K562 (cell line): ENCODE results near the gene TRAPPC5. TPM values are rescaled to one million over a fixed set of nuclear protein-coding genes. Genes with fewer than 3 reads are reported as not detected.

Source experiments
- ATAC-seq: fragments of 200-7000 bp; cut with Tn5 transposase; 3 replicates; pipeline ENCODE4 v1.9.1; 2020; ENCODE audit warnings: moderate library complexity
- BruUV-seq: library from RNA; stranded (reverse); fragments of 400-500 nt; replicated peaks from 2 replicates; lab custom pipeline; 2021; lab: Mats Ljungman, UMichigan
- CTCF ChIA-PET: fragments of 300-600 bp; formaldehyde crosslinking; extraction: SDS; loops from one replicate; lab custom pipeline; 2021; ENCODE audit warnings: low intra/inter-chr PET ratio; lab: Yijun Ruan, JAX
- POLR2A ChIA-PET: fragments of 300-600, 350-650 bp; sonication (Branson Sonifier 250); formaldehyde crosslinking; extraction: SDS; loops from one replicate; lab custom pipeline; 2021; ENCODE audit warnings: antibody characterized with exemption, inconsistent platforms; lab: Yijun Ruan, JAX
- DNase-seq, 4 experiments: peaks; one replicate each; pipeline versions ENCODE4 v3.0.0 to v3.0.0-alpha.2; 2011 to 2018; ENCODE audit warnings: low spot score in 3 of 4, mixed read lengths in 3 of 4; ENCODE audit errors: extremely low read depth in 1 of 4
- FAIRE-seq: peaks from 2 replicates; lab custom pipeline; 2011; peaks lifted over from hg19 to GRCh38; lab: Jason Lieb, UNC
- H2AFZ ChIP-seq: 2 replicates; pipeline ENCODE4 v1.6.0; 2011; ENCODE audit warnings: low read depth, low read length, control low read depth, inconsistent platforms
- H3K27ac ChIP-seq: fragments of 200-600 bp; 3 replicates; pipeline ENCODE4 v1.8.0; 2011; ENCODE audit warnings: low read depth, mild to moderate bottlenecking, control low read depth, inconsistent platforms, low read length, moderate library complexity, mixed read lengths; ENCODE audit errors: extremely low read depth
- H3K27me3 ChIP-seq, 2 experiments: fragments of 300-600 bp in 1 of 2; 2 replicates in 1 of 2; 3 replicates in 1 of 2; pipeline versions ENCODE4 v1.6.0 to v1.8.0; 2011; ENCODE audit warnings: inconsistent platforms in 2 of 2, low read length in 2 of 2, mild to moderate bottlenecking in 1 of 2, mixed read lengths in 1 of 2, moderate library complexity in 1 of 2; ENCODE audit not compliant: control insufficient read depth in 2 of 2, insufficient read depth in 2 of 2
- H3K36me3 ChIP-seq: fragments of 300-600 bp; 3 replicates; pipeline ENCODE4 v1.8.0; 2011; ENCODE audit warnings: mild to moderate bottlenecking, low read length, inconsistent platforms; ENCODE audit not compliant: control insufficient read depth, insufficient read depth
- H3K4me1 ChIP-seq, 2 experiments: fragments of 200-600 bp in 1 of 2; replicated peaks in 1 of 2; 2 replicates in 1 of 2; 3 replicates in 1 of 2; pipeline versions ENCODE4 v1.5.1 to v1.8.0; 2011; ENCODE audit warnings: inconsistent platforms in 2 of 2, low read length in 2 of 2, mild to moderate bottlenecking in 1 of 2, mixed read lengths in 1 of 2, moderate library complexity in 1 of 2; ENCODE audit not compliant: control insufficient read depth in 2 of 2, insufficient read depth in 2 of 2
- H3K4me2 ChIP-seq: 2 replicates; pipeline ENCODE4 v1.6.1; 2011; ENCODE audit warnings: low read length, control low read depth, inconsistent platforms, mixed read lengths; ENCODE audit not compliant: insufficient read depth
- H3K4me3 ChIP-seq: fragments of 200-600 bp; sonication (generic), shearing (Covaris generic); 2 replicates; pipeline ENCODE4 v1.5.1; 2016; ENCODE audit warnings: control low read depth, inconsistent platforms
- H3K79me2 ChIP-seq: fragments of 200-600 bp; 3 replicates; pipeline ENCODE4 v1.8.0; 2011; ENCODE audit warnings: low read length, inconsistent platforms; ENCODE audit not compliant: control insufficient read depth, insufficient read depth
- H3K9ac ChIP-seq, 2 experiments: 2 replicates each; pipeline versions ENCODE4 v1.6.0 to v1.6.1; 2011; ENCODE audit warnings: low read depth in 2 of 2, low read length in 2 of 2, control low read depth in 1 of 2, inconsistent platforms in 1 of 2, mild to moderate bottlenecking in 1 of 2, mixed read lengths in 1 of 2; ENCODE audit not compliant: insufficient read depth in 1 of 2
- H3K9me1 ChIP-seq: one replicate; pipeline ENCODE4 v1.6.0; 2011; ENCODE audit warnings: inconsistent platforms, mild to moderate bottlenecking, low read length, moderate library complexity; ENCODE audit not compliant: control insufficient read depth, insufficient read depth
- H3K9me3 ChIP-seq: replicated peaks from 2 replicates; pipeline ENCODE4 v1.5.1; 2011; ENCODE audit warnings: low read depth, low read length, inconsistent platforms; ENCODE audit not compliant: control insufficient read depth, insufficient read depth
- H4K20me1 ChIP-seq: replicated peaks from 2 replicates; pipeline ENCODE4 v1.6.1; 2011; ENCODE audit warnings: low read length, inconsistent platforms, mixed read lengths; ENCODE audit not compliant: control insufficient read depth, insufficient read depth
- CBX5 ChIP-seq: IDR thresholded peaks from 2 replicates; pipeline ENCODE4 v1.6.1; 2014; ENCODE audit warnings: low read depth, borderline replicate concordance
- FOXP4 ChIP-seq: sonication (generic); formaldehyde crosslinking; IDR thresholded peaks from 2 replicates; pipeline ENCODE4 v1.8.0; 2022; ENCODE audit warnings: mild to moderate bottlenecking, missing genetic modification reagents, borderline replicate concordance
- HBP1 ChIP-seq: fragments of 450-650 bp; formaldehyde crosslinking; IDR thresholded peaks from 2 replicates; pipeline ENCODE4 v1.4.0; 2022; ENCODE audit warnings: missing genetic modification characterization
- KLF6 ChIP-seq: fragments of 250-450 bp; sonication (Bioruptor Pico); IDR thresholded peaks from 2 replicates; pipeline ENCODE4 v1.4.0; 2020; ENCODE audit warnings: mild to moderate bottlenecking, moderate library complexity, borderline replicate concordance
- NCOA4 ChIP-seq: fragments of 450-650 bp; IDR thresholded peaks from 2 replicates; pipeline ENCODE4 v1.6.1; 2018; ENCODE audit warnings: mild to moderate bottlenecking; ENCODE audit not compliant: partially characterized antibody
- TOE1 ChIP-seq, 2 experiments: fragments of 450-650 bp in 1 of 2; sonication (generic) in 1 of 2; formaldehyde crosslinking in 1 of 2; IDR thresholded peaks; 2 replicates each; pipeline versions ENCODE4 v1.7.1 to v1.8.0; 2016 to 2022; ENCODE audit warnings: borderline replicate concordance in 2 of 2, mild to moderate bottlenecking in 2 of 2, antibody characterized with exemption in 1 of 2, inconsistent platforms in 1 of 2, low read depth in 1 of 2, missing genetic modification reagents in 1 of 2, moderate library complexity in 1 of 2
- ZNF175 ChIP-seq: fragments of 200-800 bp; sonication (Bioruptor generic); IDR thresholded peaks from 2 replicates; pipeline ENCODE4 v1.6.1; 2016; ENCODE audit warnings: low read depth, mild to moderate bottlenecking, missing genetic modification characterization, missing compliant biosample characterization
- WGBS: fragments of 100-300 bp; shearing (Covaris generic); methylation state at CpG from one replicate; pipeline ENCODE4 v1.1.6; 2016; ENCODE audit warnings: low coverage, mixed read lengths; ENCODE audit not compliant: insufficient coverage; ENCODE audit errors: missing lambda C conversion rate; 5-methylcytosine and 5-hydroxymethylcytosine counted together
- in situ Hi-C: fragments of 300-500 bp; cut with MboI; formaldehyde crosslinking; loops from 4 replicates; pipeline ENCODE4 v1.15.0; 2018; ENCODE audit warnings: inconsistent platforms, mixed read lengths
- intact Hi-C: fragments of 100-400 bp; cut with micrococcal nuclease; formaldehyde crosslinking; loops from 2 replicates; pipeline ENCODE4 v1.14.2; 2022
- polyA plus RNA-seq, 8 experiments: library from polyadenylated mRNA; depleted of rRNA in 4 of 8; stranded (reverse) in 5 of 8; unstranded in 3 of 8; fragments of >200 nt; fragmentation: Nextera tagmentation in 2 of 8; fragmentation: Illumina TruSeq in 1 of 8; extraction: Ambion mirVana in 2 of 8; extraction: Trizol in 1 of 8; gene quantifications; 2 replicates each; pipeline versions ENCODE4 v1.2.1 to v1.2.3, GENCODE V29; 2011 to 2014; ENCODE audit warnings: inconsistent platforms in 1 of 8, missing spikeins in 1 of 8
- total RNA-seq, 7 experiments: library from RNA; depleted of rRNA in 6 of 7; stranded (reverse); fragments of >200 nt in 6 of 7; fragmentation: Illumina TruSeq in 2 of 7; extraction: Trizol in 2 of 7; gene quantifications; 2 replicates each; pipeline versions ENCODE4 v1.2.1 to v1.2.3, GENCODE V29; 2011 to 2021; ENCODE audit warnings: low replicate concordance in 1 of 7

Gene TRAPPC5
- total and polyA plus RNA-seq, 9 of the 15 experiments (the other 6 are each of a cell fraction or from before 2014, with no cell fraction given), result 2.0 to 76.9 (median 29.3) TPM

- H3K4me1 ChIP-seq, result no peaks in the 10 kb centered on the region
- H3K4me3 ChIP-seq, result no peak overlapping the region
- WGBS, result 3% methylated on average over 11 of the region's 11 CpGs
- H2AFZ ChIP-seq, result no peak overlapping the region
- 0 out of 2 replicates have a peak, but pooled peaks cover 3% of the 10 kb centered on the region for H3K9me3 ChIP-seq
- no TSS peak for BruUV-seq
- FAIRE-seq (no peak), DNase-seq (no peak), ATAC-seq (no peak)
- H3K4me2 ChIP-seq, result no peak overlapping the region
- intact Hi-C loops, result no loop called here
- no peaks in the 10 kb centered on the region for H3K36me3 ChIP-seq
- no peaks in the 10 kb centered on the region for H3K9me1 ChIP-seq
- ChIA-PET CTCF (no interaction called here), POLR2A (interaction anchor here (0.6 kb wide), 1 partner anchor 246 kb away, joined by 3 read pairs; no protein-coding TSS in a partner anchor)
- no peaks in the 10 kb centered on the region for H3K79me2 ChIP-seq
- no peak overlapping the region for H3K9ac ChIP-seq
- H3K27me3 ChIP-seq, result peaks cover 6 to 15% of the 10 kb centered on the region in 2 experiments; a peak in 4 of 5 replicates
- in situ Hi-C loops, result no loop called here
- no peaks in the 10 kb centered on the region for H4K20me1 ChIP-seq
- TF ChIP-seq KLF6 (CRISPR knock-in tag), result no peak
- no peak for TF ChIP-seq TOE1 (IDR thresholded peaks at IDR 0.05; ENCODE audit: borderline replicate concordance)
- TF ChIP-seq TOE1 (CRISPR knock-in tag; IDR thresholded peaks at IDR 0.05; ENCODE audit: borderline replicate concordance, low read depth), result no peak
- no peak for TF ChIP-seq HBP1
- TF ChIP-seq NCOA4, result no peak
- TF ChIP-seq ZNF175, result no peak
- no peak for TF ChIP-seq CBX5
- no peak for TF ChIP-seq FOXP4 (CRISPR knock-in tag)
- no peak overlapping the region for H3K27ac ChIP-seq
These were observed 56.6 kb downstream of the TRAPPC5 start for GRCh38 chr19:7737215-7737614.

Other genes starting within 250 kb of the TRAPPC5 start
Only the 7 nearest of the 22 such genes appear.
- gene PET100, start 51.0 kb upstream of the TRAPPC5 start, total RNA-seq (2014; rRNA removed), result 59.9 and 62.3 TPM in 2 replicates
- gene PET100, start 51.0 kb upstream of the TRAPPC5 start, total RNA-seq (2014; rRNA removed; fragmentation: Illumina TruSeq; extraction: Trizol), result 116 and 120 TPM in 2 replicates
- 82.1 and 93.7 TPM in 2 replicates for gene PET100, start 51.0 kb upstream of the TRAPPC5 start, total RNA-seq (2015; rRNA removed; fragmentation: Illumina TruSeq; extraction: Trizol)
- gene PET100, start 51.0 kb upstream of the TRAPPC5 start, total RNA-seq (2021), result 147 and 160 TPM in 2 replicates
- 51.1 and 72.3 TPM in 2 replicates for gene PET100, start 51.0 kb upstream of the TRAPPC5 start, polyA plus RNA-seq (2011; rRNA removed)
- gene PET100, start 51.0 kb upstream of the TRAPPC5 start, polyA plus RNA-seq (2014; fragmentation: Illumina TruSeq; extraction: Trizol), result 77.2 and 79.8 TPM in 2 replicates
- gene PET100, start 51.0 kb upstream of the TRAPPC5 start, polyA plus RNA-seq (2014; fragmentation: Nextera tagmentation; extraction: Ambion mirVana), result 100 to 1,000 TPM; 322 to 351 TPM
- gene PET100, start 51.0 kb upstream of the TRAPPC5 start, polyA plus RNA-seq (2014; rRNA removed), result 98.3 and 111 TPM in 2 replicates
- gene PCP2, start 47.1 kb upstream of the TRAPPC5 start, total RNA-seq (2014; rRNA removed), result 0.73 and 1.5 TPM in 2 replicates
- 0.25 TPM in 1 of 2 replicates, not detected in the other for gene PCP2, start 47.1 kb upstream of the TRAPPC5 start, total RNA-seq (2014; rRNA removed; fragmentation: Illumina TruSeq; extraction: Trizol)
- 0.23 TPM in 1 of 2 replicates, not detected in the other for gene PCP2, start 47.1 kb upstream of the TRAPPC5 start, total RNA-seq (2015; rRNA removed; fragmentation: Illumina TruSeq; extraction: Trizol)
- gene PCP2, start 47.1 kb upstream of the TRAPPC5 start, total RNA-seq (2021), result 0.96 and 1.3 TPM in 2 replicates
- 0.17 and 0.47 TPM in 2 replicates for gene PCP2, start 47.1 kb upstream of the TRAPPC5 start, polyA plus RNA-seq (2011; rRNA removed)
- gene PCP2, start 47.1 kb upstream of the TRAPPC5 start, polyA plus RNA-seq (2014; fragmentation: Illumina TruSeq; extraction: Trizol), result 0.90 TPM in 1 of 2 replicates, not detected in the other
- gene PCP2, start 47.1 kb upstream of the TRAPPC5 start, polyA plus RNA-seq (2014; fragmentation: Nextera tagmentation; extraction: Ambion mirVana), result under 1 TPM in 1 of 2 experiments, not detected in 1; 0.22 TPM
- gene PCP2, start 47.1 kb upstream of the TRAPPC5 start, polyA plus RNA-seq (2014; rRNA removed), result 1.3 and 1.6 TPM in 2 replicates
- gene STXBP2, start 43.7 kb upstream of the TRAPPC5 start, total RNA-seq (2014; rRNA removed), result 79.9 and 96.0 TPM in 2 replicates
- 29.8 and 31.6 TPM in 2 replicates for gene STXBP2, start 43.7 kb upstream of the TRAPPC5 start, total RNA-seq (2014; rRNA removed; fragmentation: Illumina TruSeq; extraction: Trizol)
- 37.6 and 38.4 TPM in 2 replicates for gene STXBP2, start 43.7 kb upstream of the TRAPPC5 start, total RNA-seq (2015; rRNA removed; fragmentation: Illumina TruSeq; extraction: Trizol)
- gene STXBP2, start 43.7 kb upstream of the TRAPPC5 start, total RNA-seq (2021), result 136 and 163 TPM in 2 replicates
- 141 and 157 TPM in 2 replicates for gene STXBP2, start 43.7 kb upstream of the TRAPPC5 start, polyA plus RNA-seq (2011; rRNA removed)
- gene STXBP2, start 43.7 kb upstream of the TRAPPC5 start, polyA plus RNA-seq (2014; fragmentation: Illumina TruSeq; extraction: Trizol), result 71.3 and 102 TPM in 2 replicates
- 1 to 10 TPM; 2.5 to 9.1 TPM for gene STXBP2, start 43.7 kb upstream of the TRAPPC5 start, polyA plus RNA-seq (2014; fragmentation: Nextera tagmentation; extraction: Ambion mirVana)
- gene STXBP2, start 43.7 kb upstream of the TRAPPC5 start, polyA plus RNA-seq (2014; rRNA removed), result 142 and 145 TPM in 2 replicates
- not detected in 2 replicates for gene RETN, start 11.8 kb upstream of the TRAPPC5 start, total RNA-seq (2014; rRNA removed)
- not detected in 2 replicates for gene RETN, start 11.8 kb upstream of the TRAPPC5 start, total RNA-seq (2014; rRNA removed; fragmentation: Illumina TruSeq; extraction: Trizol)
- gene RETN, start 11.8 kb upstream of the TRAPPC5 start, total RNA-seq (2015; rRNA removed; fragmentation: Illumina TruSeq; extraction: Trizol), result not detected in 2 replicates
- gene RETN, start 11.8 kb upstream of the TRAPPC5 start, total RNA-seq (2021), result not detected in 2 replicates
- not detected in 2 replicates for gene RETN, start 11.8 kb upstream of the TRAPPC5 start, polyA plus RNA-seq (2011; rRNA removed)
- gene RETN, start 11.8 kb upstream of the TRAPPC5 start, polyA plus RNA-seq (2014; fragmentation: Illumina TruSeq; extraction: Trizol), result not detected in 2 replicates
- not detected for gene RETN, start 11.8 kb upstream of the TRAPPC5 start, polyA plus RNA-seq (2014; fragmentation: Nextera tagmentation; extraction: Ambion mirVana)
- not detected in 2 replicates for gene RETN, start 11.8 kb upstream of the TRAPPC5 start, polyA plus RNA-seq (2014; rRNA removed)
- gene MCEMP1, start 3.7 kb upstream of the TRAPPC5 start, total RNA-seq (2014; rRNA removed), result 0.18 and 0.37 TPM in 2 replicates
- 0.26 and 0.33 TPM in 2 replicates for gene MCEMP1, start 3.7 kb upstream of the TRAPPC5 start, total RNA-seq (2014; rRNA removed; fragmentation: Illumina TruSeq; extraction: Trizol)
- 0.08 and 0.11 TPM in 2 replicates for gene MCEMP1, start 3.7 kb upstream of the TRAPPC5 start, total RNA-seq (2015; rRNA removed; fragmentation: Illumina TruSeq; extraction: Trizol)
- 0.51 and 0.63 TPM in 2 replicates for gene MCEMP1, start 3.7 kb upstream of the TRAPPC5 start, total RNA-seq (2021)
- gene MCEMP1, start 3.7 kb upstream of the TRAPPC5 start, polyA plus RNA-seq (2011; rRNA removed), result 0.79 and 1.8 TPM in 2 replicates
- 0.49 and 0.68 TPM in 2 replicates for gene MCEMP1, start 3.7 kb upstream of the TRAPPC5 start, polyA plus RNA-seq (2014; fragmentation: Illumina TruSeq; extraction: Trizol)
- under 1 TPM; 0.81 to 0.94 TPM for gene MCEMP1, start 3.7 kb upstream of the TRAPPC5 start, polyA plus RNA-seq (2014; fragmentation: Nextera tagmentation; extraction: Ambion mirVana)
- 0.49 and 0.65 TPM in 2 replicates for gene MCEMP1, start 3.7 kb upstream of the TRAPPC5 start, polyA plus RNA-seq (2014; rRNA removed)
- not detected in 2 replicates for gene FCER2, start 21.3 kb downstream of the TRAPPC5 start, total RNA-seq (2014; rRNA removed)
- not detected in 2 replicates for gene FCER2, start 21.3 kb downstream of the TRAPPC5 start, total RNA-seq (2014; rRNA removed; fragmentation: Illumina TruSeq; extraction: Trizol)
- not detected in 2 replicates for gene FCER2, start 21.3 kb downstream of the TRAPPC5 start, total RNA-seq (2015; rRNA removed; fragmentation: Illumina TruSeq; extraction: Trizol)
- gene FCER2, start 21.3 kb downstream of the TRAPPC5 start, total RNA-seq (2021), result 0.11 and 0.38 TPM in 2 replicates
- gene FCER2, start 21.3 kb downstream of the TRAPPC5 start, polyA plus RNA-seq (2011; rRNA removed), result not detected in 2 replicates
- gene FCER2, start 21.3 kb downstream of the TRAPPC5 start, polyA plus RNA-seq (2014; fragmentation: Illumina TruSeq; extraction: Trizol), result not detected in 2 replicates
- not detected for gene FCER2, start 21.3 kb downstream of the TRAPPC5 start, polyA plus RNA-seq (2014; fragmentation: Nextera tagmentation; extraction: Ambion mirVana)
- not detected in 2 replicates for gene FCER2, start 21.3 kb downstream of the TRAPPC5 start, polyA plus RNA-seq (2014; rRNA removed)
- gene CLEC4G, start 51.3 kb downstream of the TRAPPC5 start, total RNA-seq (2014; rRNA removed), result not detected in 2 replicates
- not detected in 2 replicates for gene CLEC4G, start 51.3 kb downstream of the TRAPPC5 start, total RNA-seq (2014; rRNA removed; fragmentation: Illumina TruSeq; extraction: Trizol)
- gene CLEC4G, start 51.3 kb downstream of the TRAPPC5 start, total RNA-seq (2015; rRNA removed; fragmentation: Illumina TruSeq; extraction: Trizol), result not detected in 2 replicates
- gene CLEC4G, start 51.3 kb downstream of the TRAPPC5 start, total RNA-seq (2021), result not detected in 2 replicates
- not detected in 2 replicates for gene CLEC4G, start 51.3 kb downstream of the TRAPPC5 start, polyA plus RNA-seq (2011; rRNA removed)
- gene CLEC4G, start 51.3 kb downstream of the TRAPPC5 start, polyA plus RNA-seq (2014; fragmentation: Illumina TruSeq; extraction: Trizol), result not detected in 2 replicates
- not detected for gene CLEC4G, start 51.3 kb downstream of the TRAPPC5 start, polyA plus RNA-seq (2014; fragmentation: Nextera tagmentation; extraction: Ambion mirVana)
- not detected in 2 replicates for gene CLEC4G, start 51.3 kb downstream of the TRAPPC5 start, polyA plus RNA-seq (2014; rRNA removed)